BLaER1 (cell line): Measurements from ENCODE around the gene SAMD5.

ENCODE experiments used
- H3K27ac ChIP-seq: shearing (Covaris generic); formaldehyde crosslinking; 2 replicates; pipeline ENCODE4 v1.8.1; 2022
- H3K27me3 ChIP-seq: shearing (Covaris generic); formaldehyde crosslinking; 2 replicates; pipeline ENCODE4 v1.8.1; 2022
- H3K36me3 ChIP-seq: shearing (Covaris generic); formaldehyde crosslinking; 2 replicates; pipeline ENCODE4 v1.8.1; 2022
- H3K4me1 ChIP-seq: shearing (Covaris generic); formaldehyde crosslinking; 2 replicates; pipeline ENCODE4 v1.8.1; 2022
- H3K4me2 ChIP-seq: shearing (Covaris generic); formaldehyde crosslinking; 2 replicates; pipeline ENCODE4 v1.8.1; 2022
- H3K4me3 ChIP-seq: shearing (Covaris generic); formaldehyde crosslinking; 2 replicates; pipeline ENCODE4 v1.8.1; 2022
- H3K9ac ChIP-seq: shearing (Covaris generic); formaldehyde crosslinking; 2 replicates; pipeline ENCODE4 v1.8.1; 2022
- H3K9me3 ChIP-seq: shearing (Covaris generic); formaldehyde crosslinking; 2 replicates; pipeline ENCODE4 v1.8.1; 2022
- H4K20me1 ChIP-seq: shearing (Covaris generic); formaldehyde crosslinking; 2 replicates; pipeline ENCODE4 v1.8.1; 2022
- Cebpa-rat ChIP-seq: shearing (Covaris generic); IDR thresholded peaks from 2 replicates; pipeline ENCODE4 v1.8.1; 2022

The SAMD5 gene

DNA sequence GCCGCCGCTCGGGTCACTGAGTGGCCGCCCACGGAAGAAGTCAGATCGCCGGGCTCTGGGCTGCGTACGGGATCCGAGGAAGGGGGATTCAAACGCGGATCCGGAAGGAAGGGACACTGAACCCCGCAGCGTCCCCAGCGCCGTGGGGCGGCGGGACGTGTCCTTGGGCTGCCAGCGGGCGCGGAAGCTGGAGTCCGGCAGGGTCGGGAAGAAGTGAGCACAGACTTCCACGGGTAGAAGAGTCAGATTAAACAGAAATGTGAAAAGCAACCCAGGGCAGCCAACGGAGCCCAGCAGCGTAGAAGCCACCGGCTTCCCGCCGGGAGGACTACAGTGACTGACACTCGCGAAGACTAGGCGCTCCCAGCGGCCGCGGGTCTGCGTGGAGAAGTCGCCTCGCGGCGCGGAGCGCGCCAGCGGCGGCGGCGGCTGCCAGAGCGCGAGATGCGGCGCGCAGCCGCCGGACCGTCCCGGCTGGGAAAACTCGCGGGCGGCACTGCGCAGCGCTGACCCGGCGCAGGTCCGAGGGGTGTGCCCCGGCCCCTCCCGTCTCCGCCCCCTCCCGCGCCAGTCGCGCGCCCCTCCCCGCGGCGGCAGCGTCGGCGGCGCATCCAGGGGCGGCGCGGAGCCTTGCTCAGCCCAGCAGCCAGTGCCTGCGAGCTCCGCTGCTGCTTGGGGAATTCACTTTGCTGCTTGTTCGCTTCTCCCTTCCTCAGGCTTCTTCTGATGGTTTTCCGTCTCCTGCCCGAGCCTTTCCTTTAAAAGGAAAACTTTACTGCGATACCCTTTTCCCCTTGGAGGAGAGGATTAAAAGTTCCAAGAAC is at the start of gene SAMD5:
Gene SAMD5, plus strand, starts transcription at position 649 of the 824 bp plus-strand sequence. CDS start 239 bp downstream, outside the sequence.
- Histone ChIP-seq H3K9ac (no peak within 1 kb of the TSS), H3K27me3 (peaks cover 65% of the 10 kb centered on the region), H3K4me1 (peaks cover 29% of the 10 kb centered on the region), H3K36me3 (no peaks in the 10 kb centered on the region), H3K4me2 (peak within 1 kb of the TSS; percentile 95), H4K20me1 (peaks cover 33% of the 10 kb centered on the region), H3K9me3 (no peaks in the 10 kb centered on the region), H3K4me3 (peak within 1 kb of the TSS; percentile 65), H3K27ac (no peak within 1 kb of the TSS)
- no peak for TF ChIP-seq Cebpa-rat

GRCh38 chr6:147459780-147460179 is 48.7 kb upstream of the SAMD5 start:
- Histone ChIP-seq H3K27ac (no peak overlapping the region), H3K4me1 (no peaks in the 10 kb centered on the region), H3K9me3 (peaks cover 5% of the 10 kb centered on the region; the same call in 1 of the 2 replicates), H3K27me3 (no peaks in the 10 kb centered on the region), H3K9ac (no peak overlapping the region), H3K36me3 (no peaks in the 10 kb centered on the region), H4K20me1 (no peaks in the 10 kb centered on the region), H3K4me2 (no peak overlapping the region), H3K4me3 (no peak overlapping the region)
- TF ChIP-seq Cebpa-rat: no peak

- no peaks in the 10 kb centered on the region for H3K27me3 ChIP-seq
- no peaks in the 10 kb centered on the region for H4K20me1 ChIP-seq
- no peaks in the 10 kb centered on the region for H3K4me1 ChIP-seq
- no peak overlapping the region for H3K27ac ChIP-seq
- no peak for TF ChIP-seq Cebpa-rat
- no peak overlapping the region for H3K9ac ChIP-seq
- peaks cover 5% of the 10 kb centered on the region; the same call in 1 of the 2 replicates for H3K9me3 ChIP-seq
- no peak overlapping the region for H3K4me2 ChIP-seq
- no peak overlapping the region for H3K4me3 ChIP-seq
- H3K36me3 ChIP-seq: no peaks in the 10 kb centered on the region
Observed at GRCh38 chr6:147463651-147464050, 44.8 kb upstream of the SAMD5 start.

GRCh38 chr6:147467428-147467827 is 41.1 kb upstream of the SAMD5 start:
- H3K4me1 ChIP-seq: no peaks in the 10 kb centered on the region
- no peaks in the 10 kb centered on the region for H3K9me3 ChIP-seq
- no peak overlapping the region for H3K4me2 ChIP-seq
- no peaks in the 10 kb centered on the region for H3K36me3 ChIP-seq
- no peak for TF ChIP-seq Cebpa-rat
- H3K27ac ChIP-seq: no peak overlapping the region
- H4K20me1 ChIP-seq: no peaks in the 10 kb centered on the region
- no peaks in the 10 kb centered on the region for H3K27me3 ChIP-seq
- no peak overlapping the region for H3K4me3 ChIP-seq
- H3K9ac ChIP-seq: no peak overlapping the region

- Histone ChIP-seq H3K4me2 (no peak overlapping the region), H4K20me1 (no peaks in the 10 kb centered on the region), H3K27me3 (no peaks in the 10 kb centered on the region), H3K36me3 (no peaks in the 10 kb centered on the region), H3K9me3 (peaks cover 1% of the 10 kb centered on the region; the same call in 1 of the 2 replicates), H3K4me1 (no peaks in the 10 kb centered on the region), H3K27ac (no peak overlapping the region), H3K9ac (no peak overlapping the region), H3K4me3 (no peak overlapping the region)
- no peak for TF ChIP-seq Cebpa-rat
Observed at GRCh38 chr6:147467886-147468285, 40.6 kb upstream of the SAMD5 start.

- no peaks in the 10 kb centered on the region for H4K20me1 ChIP-seq
- H3K4me3 ChIP-seq: no peak overlapping the region
- H3K4me2 ChIP-seq: no peak overlapping the region
- peaks cover 9% of the 10 kb centered on the region for H3K9me3 ChIP-seq
- H3K27me3 ChIP-seq: no peaks in the 10 kb centered on the region
- no peaks in the 10 kb centered on the region for H3K4me1 ChIP-seq
- no peaks in the 10 kb centered on the region for H3K36me3 ChIP-seq
- H3K27ac ChIP-seq: no peak overlapping the region
- TF ChIP-seq Cebpa-rat: no peak
- no peak overlapping the region for H3K9ac ChIP-seq
Observed at GRCh38 chr6:147468634-147469033, 39.9 kb upstream of the SAMD5 start.

DNA sequence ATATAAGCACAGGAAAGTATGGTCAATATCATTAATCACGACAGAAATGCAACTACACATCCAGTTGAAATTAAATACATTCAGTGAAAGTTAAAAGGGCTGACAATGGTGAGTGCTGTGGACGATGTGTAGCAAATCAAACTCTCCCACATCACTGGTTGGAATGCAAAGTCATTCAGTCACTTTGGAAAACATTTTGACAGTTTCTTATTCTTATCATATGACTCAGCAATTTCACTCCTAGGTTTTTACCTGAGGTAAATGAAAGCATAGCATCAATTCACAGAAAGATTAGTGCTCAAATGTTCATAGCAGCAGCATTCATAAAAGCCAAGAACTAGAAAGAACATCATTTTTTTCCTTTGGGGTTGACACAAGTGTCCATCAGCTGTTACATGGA is 28.6 kb upstream of the SAMD5 start:
- H4K20me1 ChIP-seq: no peaks in the 10 kb centered on the region
- no peak overlapping the region for H3K4me3 ChIP-seq
- H3K4me1 ChIP-seq: no peaks in the 10 kb centered on the region
- TF ChIP-seq Cebpa-rat: no peak
- H3K9me3 ChIP-seq: peaks cover 14% of the 10 kb centered on the region
- H3K9ac ChIP-seq: no peak overlapping the region
- no peak overlapping the region for H3K4me2 ChIP-seq
- no peaks in the 10 kb centered on the region for H3K27me3 ChIP-seq
- H3K36me3 ChIP-seq: no peaks in the 10 kb centered on the region
- no peak overlapping the region for H3K27ac ChIP-seq

DNA sequence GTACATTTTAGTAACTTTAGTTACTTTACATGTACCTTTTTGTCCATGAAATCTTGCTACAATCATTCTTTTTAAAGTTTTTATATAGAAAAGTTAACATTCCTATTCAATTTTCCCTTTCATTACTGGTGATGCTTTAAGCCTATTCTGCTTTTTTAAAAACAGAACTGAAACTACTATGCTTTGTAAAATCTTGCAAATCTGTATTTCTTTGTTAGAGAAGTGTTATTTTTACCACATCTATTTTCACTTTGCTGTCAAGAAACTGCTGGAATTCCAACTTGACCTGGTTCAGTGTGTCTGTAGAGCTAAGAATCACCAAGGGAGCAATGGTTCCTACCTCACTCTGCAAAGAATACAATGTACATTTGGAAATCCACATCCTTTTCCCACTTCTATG is 21.8 kb upstream of the SAMD5 start:
- no peak for TF ChIP-seq Cebpa-rat
- Histone ChIP-seq H3K27ac (no peak overlapping the region), H3K4me3 (no peak overlapping the region), H3K9ac (no peak overlapping the region), H3K4me1 (peaks cover 5% of the 10 kb centered on the region; the same call in 1 of the 2 replicates), H3K4me2 (no peak overlapping the region), H3K36me3 (no peaks in the 10 kb centered on the region), H3K27me3 (no peaks in the 10 kb centered on the region), H3K9me3 (peaks cover 10% of the 10 kb centered on the region), H4K20me1 (no peaks in the 10 kb centered on the region)

DNA sequence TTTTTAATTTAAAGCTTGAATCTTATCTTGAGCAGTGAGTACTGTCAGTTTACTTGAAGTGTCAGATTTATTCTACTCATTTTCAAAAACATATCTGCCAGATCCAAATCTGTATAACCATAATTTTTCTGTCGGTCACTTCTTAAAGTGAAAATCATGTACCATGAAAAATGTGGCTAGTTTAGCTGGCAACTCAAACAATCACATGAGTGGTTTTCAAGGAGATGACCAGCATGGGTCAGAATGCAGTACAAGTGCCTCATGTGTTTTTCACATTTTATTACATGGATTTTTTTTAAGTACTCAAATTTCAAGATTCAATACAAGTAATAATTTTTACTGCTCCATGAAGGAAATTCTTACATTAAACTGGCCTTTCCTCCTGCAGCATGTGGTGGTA is 11.0 kb upstream of the SAMD5 start:
- Histone ChIP-seq H3K9ac (no peak overlapping the region), H3K27me3 (no peaks in the 10 kb centered on the region), H3K27ac (no peak overlapping the region), H3K4me1 (no peaks in the 10 kb centered on the region), H3K36me3 (no peaks in the 10 kb centered on the region), H3K4me2 (no peak overlapping the region), H4K20me1 (no peaks in the 10 kb centered on the region), H3K4me3 (no peak overlapping the region), H3K9me3 (peaks cover 11% of the 10 kb centered on the region)
- no peak for TF ChIP-seq Cebpa-rat

GRCh38 chr6:147503587-147503986 is 4.9 kb upstream of the SAMD5 start:
- peaks cover 20% of the 10 kb centered on the region for H3K4me1 ChIP-seq
- H4K20me1 ChIP-seq: peaks cover 17% of the 10 kb centered on the region
- no peak for TF ChIP-seq Cebpa-rat
- no peak overlapping the region for H3K27ac ChIP-seq
- no peak overlapping the region for H3K4me2 ChIP-seq
- no peak overlapping the region for H3K4me3 ChIP-seq
- H3K9me3 ChIP-seq: no peaks in the 10 kb centered on the region
- H3K27me3 ChIP-seq: peaks cover 24% of the 10 kb centered on the region
- no peaks in the 10 kb centered on the region for H3K36me3 ChIP-seq
- no peak overlapping the region for H3K9ac ChIP-seq
